Parathyroid adenoma (tissue), 2 donors: Measurements from ENCODE around the gene ZNF235.

Experiments
- H2AFZ ChIP-seq: fragments of 300-600 bp; sonication (generic); one replicate; pipeline ENCODE4 v1.7.0; 2017; ENCODE audit warnings: antibody characterized with exemption, mild to moderate bottlenecking
- H3K27ac ChIP-seq: fragments of 300-600 bp; sonication (generic); one replicate; pipeline ENCODE4 v1.7.0; 2017
- H3K27me3 ChIP-seq: fragments of 300-600 bp; sonication (generic); one replicate; pipeline ENCODE4 v1.7.0; 2017; ENCODE audit warnings: low read length; ENCODE audit not compliant: control insufficient read depth, insufficient read depth
- H3K36me3 ChIP-seq: fragments of 300-600 bp; sonication (generic); one replicate; pipeline ENCODE4 v1.7.0; 2017; ENCODE audit warnings: low read length; ENCODE audit not compliant: control insufficient read depth, insufficient read depth
- H3K4me1 ChIP-seq: fragments of 300-600 bp; sonication (generic); one replicate; pipeline ENCODE4 v1.7.0; 2017; ENCODE audit warnings: control low read depth
- H3K4me2 ChIP-seq: fragments of 300-600 bp; sonication (generic); one replicate; pipeline ENCODE4 v1.7.0; 2017; ENCODE audit warnings: low read length
- H3K4me3 ChIP-seq: fragments of 300-600 bp; sonication (generic); one replicate; pipeline ENCODE4 v1.7.0; 2017; ENCODE audit warnings: low read depth, low read length
- H3K79me2 ChIP-seq: fragments of 300-600 bp; sonication (generic); one replicate; pipeline ENCODE4 v1.7.0; 2017; ENCODE audit warnings: control low read depth
- H3K9ac ChIP-seq: fragments of 300-600 bp; sonication (generic); one replicate; pipeline ENCODE4 v1.7.0; 2017; ENCODE audit warnings: mild to moderate bottlenecking
- H3K9me3 ChIP-seq: fragments of 300-600 bp; sonication (generic); one replicate; pipeline ENCODE4 v1.7.0; 2017; ENCODE audit warnings: low read length; ENCODE audit not compliant: control insufficient read depth
- CTCF ChIP-seq: fragments of 300-600 bp; sonication (generic); IDR thresholded peaks from one replicate; pipeline ENCODE4 v1.7.0; 2017; ENCODE audit warnings: antibody characterized with exemption, mild to moderate bottlenecking
- donor health status: primary hyperparathyroidism.

ZNF235 gene

GRCh38 chr19:44236384-44236783 lies 68.4 kb downstream of the ZNF235 start:
- Histone ChIP-seq H2AFZ (no peak overlapping the region), H3K4me2 (no peak overlapping the region), H3K27ac (no peak overlapping the region), H3K4me3 (no peak overlapping the region), H3K27me3 (no peaks in the 10 kb centered on the region), H3K4me1 (no peaks in the 10 kb centered on the region), H3K9ac (no peak overlapping the region), H3K79me2 (no peaks in the 10 kb centered on the region), H3K9me3 (no peaks in the 10 kb centered on the region), H3K36me3 (no peaks in the 10 kb centered on the region)
- TF ChIP-seq CTCF = no peak
